SIG-M5 (cell line): Measurements from ENCODE around the gene CPNE7.

Experiments used
- DNase-seq: peaks from one replicate; lab custom pipeline; 2025; lab: John Stamatoyannopoulos, UW

Gene CPNE7

DNA sequence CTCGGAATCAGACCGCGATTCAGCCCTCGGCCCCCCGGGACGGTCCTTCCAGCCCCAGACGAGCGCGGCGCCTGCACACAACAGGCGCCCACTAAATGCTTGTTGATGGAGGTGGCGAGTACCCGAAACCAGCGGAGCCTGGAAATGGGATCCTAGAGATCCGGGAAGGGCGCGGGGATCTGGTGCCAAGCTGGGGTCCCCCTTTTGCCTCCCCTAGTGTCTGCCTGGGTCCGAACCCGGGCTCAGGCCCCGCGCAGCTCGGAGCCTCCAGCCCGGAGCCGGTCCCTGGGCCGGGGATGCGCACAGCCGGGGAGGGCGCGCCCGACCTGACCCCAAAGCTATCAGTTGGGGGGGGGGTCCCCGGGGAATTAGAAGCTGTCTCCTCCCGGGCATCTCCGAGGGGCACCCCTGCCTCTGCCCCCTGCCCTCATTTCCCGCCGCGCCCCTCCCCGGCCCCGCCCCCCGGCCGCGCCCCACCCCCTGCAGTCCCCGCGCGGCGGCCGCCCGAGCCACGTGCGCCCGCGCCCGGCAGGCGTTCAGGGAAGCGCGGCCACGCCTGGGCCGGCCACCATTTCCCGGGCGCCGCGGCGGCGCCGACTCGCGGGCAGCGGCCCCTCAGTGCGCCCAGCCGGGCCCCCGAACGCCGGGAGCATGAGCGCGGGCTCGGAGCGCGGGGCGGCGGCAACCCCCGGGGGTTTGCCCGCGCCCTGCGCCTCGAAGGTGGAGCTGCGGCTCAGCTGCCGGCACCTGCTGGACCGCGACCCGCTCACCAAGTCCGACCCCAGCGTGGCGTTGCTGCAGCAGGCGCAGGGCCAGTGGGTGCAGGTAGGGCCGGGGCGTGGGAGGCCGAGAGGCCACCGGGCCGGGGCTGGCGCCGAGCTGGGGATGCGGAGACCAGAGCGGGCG lies at the start of gene CPNE7:
TSS of gene CPNE7 (plus strand) at position 512 of the 906 bp plus-strand sequence. CDS start at position 652, 140 bp downstream.
- no peak for DNase-seq

DNA sequence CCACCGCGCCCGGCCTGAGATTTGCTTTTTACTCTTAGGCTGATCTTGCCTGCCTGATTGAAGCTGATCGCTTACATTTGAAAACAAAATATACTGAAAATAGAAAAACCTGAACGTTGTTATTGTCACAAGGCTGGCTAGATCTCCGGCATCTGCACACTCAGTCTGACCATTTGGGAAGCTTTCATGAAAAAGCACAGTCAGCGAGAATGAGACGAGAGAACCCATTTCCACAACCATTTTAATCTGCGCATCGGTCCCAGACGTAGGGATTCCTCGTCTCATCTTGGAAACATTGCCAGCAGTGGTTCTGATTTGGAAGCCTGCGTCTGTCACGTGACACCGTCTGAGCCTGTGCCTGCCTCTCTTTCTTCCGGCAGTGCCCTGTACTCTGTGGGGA lies 46.5 kb upstream of the CPNE7 start:
- no peak for DNase-seq

DNA sequence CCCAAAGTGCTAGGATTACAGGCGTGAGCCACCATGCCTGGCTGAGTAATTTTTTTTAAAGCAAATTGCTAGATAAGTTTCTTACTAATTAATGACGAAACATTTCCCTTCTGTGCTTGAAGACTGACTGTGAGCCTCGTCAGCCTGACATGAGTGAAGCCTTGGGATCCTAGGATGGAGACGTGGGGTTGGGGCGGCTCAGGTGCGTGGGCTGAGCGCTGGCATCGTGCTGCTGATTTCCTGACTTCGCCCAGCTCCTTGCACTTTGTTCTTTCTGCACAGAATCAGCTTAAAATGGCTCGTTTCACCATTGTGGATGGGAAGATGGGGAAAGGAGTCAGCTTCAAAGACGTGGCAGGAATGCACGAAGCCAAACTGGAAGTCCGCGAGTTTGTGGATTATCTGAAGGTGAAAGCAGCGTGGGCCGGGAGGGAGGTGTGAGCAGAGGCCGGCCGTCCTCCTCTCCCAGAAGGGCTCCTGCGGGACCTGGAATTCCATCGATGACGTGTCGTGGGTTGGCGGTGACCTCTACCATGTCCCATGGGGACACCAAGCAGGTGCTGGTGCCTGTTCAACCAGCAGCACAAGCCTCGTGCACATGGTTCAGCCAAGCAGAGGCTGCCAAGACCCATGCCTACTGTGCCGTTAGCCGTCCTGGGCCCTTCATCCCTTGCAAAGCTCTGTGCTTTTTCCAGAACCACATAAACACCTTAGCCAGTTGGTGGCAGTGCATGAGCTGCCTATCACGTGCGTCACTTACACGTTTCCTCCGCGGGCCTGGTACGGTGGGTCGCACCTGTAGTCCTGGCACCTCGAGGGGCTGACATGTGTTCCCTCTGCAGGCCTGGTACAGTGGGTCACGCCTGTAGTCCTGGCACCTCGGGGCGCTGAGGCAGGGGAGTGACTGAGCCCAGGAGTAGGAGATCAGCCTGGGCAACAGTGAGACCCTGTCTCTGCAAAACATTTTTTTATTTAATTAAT lies 44.9 kb upstream of the CPNE7 start:
- no peak for DNase-seq

DNA sequence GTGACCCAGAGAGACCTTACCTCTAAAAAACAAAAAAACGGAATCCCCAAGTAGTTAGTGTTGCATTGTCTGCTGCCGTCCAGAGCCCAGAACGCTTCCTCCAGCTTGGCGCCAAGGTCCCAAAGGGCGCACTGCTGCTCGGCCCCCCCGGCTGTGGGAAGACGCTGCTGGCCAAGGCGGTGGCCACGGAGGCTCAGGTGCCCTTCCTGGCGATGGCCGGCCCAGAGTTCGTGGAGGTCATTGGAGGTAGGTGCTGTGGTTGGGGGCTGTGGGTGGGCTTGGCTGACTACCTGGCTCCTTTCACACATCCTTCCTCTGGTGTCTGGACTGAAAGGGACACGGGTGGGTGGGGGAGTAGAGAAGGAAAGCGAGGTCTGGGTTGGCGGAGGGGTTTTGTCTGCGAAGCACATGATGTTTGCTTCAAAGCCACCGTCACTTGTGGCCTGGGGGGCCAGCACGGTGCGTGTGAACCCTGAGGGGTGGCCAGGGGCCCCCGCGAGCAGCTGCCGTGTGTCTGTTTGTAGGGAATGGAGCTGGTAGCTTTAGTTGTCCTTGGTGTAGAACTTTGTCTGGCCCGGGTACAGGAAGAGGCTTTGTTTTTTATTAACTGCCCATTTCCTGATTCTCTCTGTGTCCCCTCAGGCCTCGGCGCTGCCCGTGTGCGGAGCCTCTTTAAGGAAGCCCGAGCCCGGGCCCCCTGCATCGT lies 43.6 kb upstream of the CPNE7 start:
- no peak for DNase-seq

DNA sequence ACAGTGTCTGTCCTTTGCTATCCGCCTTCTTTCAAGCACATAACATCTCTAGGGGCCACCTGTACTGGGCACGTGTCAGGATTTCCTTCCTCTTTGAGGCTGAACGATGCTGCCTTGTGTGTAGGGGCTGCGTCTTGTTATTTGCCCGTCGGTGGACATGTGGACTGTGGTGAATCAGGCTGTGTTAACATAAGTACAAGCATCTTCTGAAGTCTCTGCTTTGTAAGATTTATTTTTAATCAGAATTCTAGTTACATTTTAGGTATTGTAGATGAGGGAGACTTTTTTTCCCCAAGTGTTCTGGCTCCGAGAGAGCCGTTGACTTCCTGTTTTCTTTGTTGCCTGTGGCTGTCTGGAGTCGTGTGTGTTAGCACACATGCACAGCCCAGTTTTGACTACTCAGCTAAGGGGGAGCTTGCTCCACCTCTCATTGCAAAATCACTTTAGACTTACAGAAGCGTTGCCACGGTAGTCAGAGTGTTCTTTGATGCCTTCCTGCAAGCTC lies 41.3 kb upstream of the CPNE7 start:
- peak; percentile 88 for DNase-seq

DNA sequence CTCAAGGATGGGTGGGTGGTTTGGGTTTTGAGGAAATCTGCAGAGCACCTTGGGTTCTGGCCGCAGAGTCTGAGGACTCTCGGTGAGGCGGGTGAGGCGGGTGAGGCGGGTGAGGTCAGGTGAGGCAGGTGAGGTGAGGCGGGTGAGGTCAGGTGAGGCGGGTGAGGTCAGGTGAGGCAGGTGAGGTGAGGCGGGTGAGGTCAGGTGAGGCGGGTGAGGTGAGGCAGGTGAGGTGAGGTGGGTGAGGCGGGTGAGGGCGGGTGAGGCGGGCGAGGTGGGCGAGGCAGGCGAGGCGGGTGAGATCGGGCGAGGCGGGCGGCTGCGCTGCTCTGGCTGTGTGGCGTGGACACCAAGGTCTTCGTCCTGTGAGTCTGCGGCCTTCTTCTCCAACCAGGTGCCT lies 39.2 kb upstream of the CPNE7 start:
- no peak for DNase-seq

DNA sequence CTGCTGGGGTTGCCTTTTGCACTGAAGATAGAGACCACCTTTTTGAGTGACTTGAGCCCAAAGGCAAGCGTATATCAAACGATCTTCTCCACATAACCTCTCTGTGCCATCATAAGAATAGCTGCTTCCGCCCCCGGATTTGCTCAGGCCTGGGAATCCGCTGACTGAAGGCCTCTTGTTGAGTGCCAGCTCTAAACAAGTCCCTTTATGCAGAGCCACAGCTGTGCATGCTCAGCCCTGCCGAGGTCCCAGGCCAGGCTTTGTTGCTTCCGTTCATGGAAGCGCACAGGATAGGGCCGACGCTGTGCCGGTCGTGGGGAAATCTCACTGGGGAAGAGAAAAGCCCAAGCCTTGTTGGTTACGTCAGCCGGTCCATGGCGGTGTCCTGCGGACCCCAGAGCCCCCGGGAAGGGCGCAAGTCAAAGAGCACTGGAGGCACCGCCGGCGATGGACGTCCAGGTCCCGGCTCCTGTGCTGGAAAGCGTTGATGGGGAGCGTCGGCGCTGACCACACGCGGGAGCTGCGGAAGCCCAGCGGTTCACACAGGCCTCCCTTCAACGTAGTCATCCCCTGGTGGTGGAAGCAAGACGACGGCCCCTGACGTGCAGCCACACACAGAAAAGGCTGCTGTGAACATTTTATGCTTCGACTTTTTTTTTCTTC lies 38.5 kb upstream of the CPNE7 start:
- DNase-seq: no peak

DNA sequence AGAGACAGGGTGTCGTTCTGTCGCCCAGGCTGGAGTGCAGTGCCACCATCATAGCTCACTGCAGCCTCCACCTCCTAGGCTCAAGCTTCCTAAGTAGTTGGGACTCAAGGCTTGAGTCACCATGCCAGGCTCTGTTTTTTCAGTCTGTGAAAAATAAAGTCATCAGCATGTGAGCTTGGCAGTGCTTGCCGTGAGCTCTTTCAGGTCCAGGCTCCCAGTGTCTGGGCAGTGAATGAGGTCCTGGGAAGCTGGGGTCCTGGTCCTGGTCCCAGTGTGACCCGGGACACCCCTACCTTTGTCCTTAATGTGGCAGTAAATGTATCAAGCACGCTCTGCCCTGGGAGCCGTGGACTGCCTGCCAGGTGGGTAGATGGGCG lies 38.0 kb upstream of the CPNE7 start:
- DNase-seq: no peak

DNA sequence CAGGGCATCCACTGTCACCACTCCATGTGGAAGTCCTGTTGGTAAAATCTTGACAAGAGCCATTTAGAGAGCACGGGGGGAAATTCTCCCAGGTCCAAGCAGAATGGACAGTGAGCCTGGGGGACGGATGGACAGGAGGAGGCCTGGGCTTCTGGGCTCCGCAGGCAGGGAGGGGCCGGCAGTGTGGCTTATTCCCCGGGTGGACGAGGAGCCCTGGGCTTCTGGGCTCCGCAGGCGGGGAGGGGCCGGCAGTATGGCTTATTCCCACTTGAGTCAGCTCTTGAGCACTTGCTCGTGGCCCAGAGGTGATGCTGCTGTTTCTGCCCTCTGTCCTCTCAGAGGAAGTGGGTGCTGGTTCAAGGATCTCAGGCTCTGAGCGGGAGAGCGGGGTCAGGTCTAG lies 37.3 kb upstream of the CPNE7 start:
- no peak for DNase-seq

DNA sequence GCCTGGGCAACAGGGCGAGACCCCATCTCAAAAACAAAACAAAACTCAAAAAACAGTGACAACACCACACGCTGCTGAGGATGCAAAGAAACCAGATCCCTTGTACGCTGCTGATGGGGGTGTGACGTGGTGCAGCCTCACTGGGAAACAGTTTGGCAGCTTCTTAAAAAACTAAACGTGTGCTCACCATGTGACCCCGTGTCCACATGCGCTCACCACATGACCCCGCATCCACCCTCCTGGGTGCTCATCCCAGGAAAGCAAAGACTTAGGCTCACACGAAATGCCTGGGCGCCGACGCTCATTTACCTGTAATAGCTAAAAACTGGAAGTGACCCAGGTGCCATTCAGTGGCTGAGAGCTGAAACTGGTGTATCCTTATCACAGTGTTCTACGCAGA lies 35.0 kb upstream of the CPNE7 start:
- DNase-seq: no peak

DNA sequence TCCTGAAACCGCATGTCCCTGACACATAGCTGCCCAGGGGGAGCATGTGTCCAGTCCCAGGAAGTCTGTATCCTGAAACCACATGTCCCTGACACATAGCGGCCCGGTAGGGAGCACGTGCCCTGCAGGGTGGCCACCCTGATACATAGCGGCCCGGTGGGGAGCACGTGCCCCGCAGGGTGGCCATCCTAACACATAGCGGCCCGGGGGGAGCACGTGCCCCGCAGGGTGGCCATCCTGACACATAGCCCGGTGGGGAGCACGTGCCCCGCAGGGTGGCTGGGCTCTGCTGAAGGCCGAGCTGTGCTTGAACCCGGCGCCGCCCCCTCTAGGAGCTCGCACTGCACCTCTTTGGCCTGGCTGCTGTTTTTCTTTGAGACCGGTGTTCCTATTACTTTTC lies 33.8 kb upstream of the CPNE7 start:
- DNase-seq: no peak

DNA sequence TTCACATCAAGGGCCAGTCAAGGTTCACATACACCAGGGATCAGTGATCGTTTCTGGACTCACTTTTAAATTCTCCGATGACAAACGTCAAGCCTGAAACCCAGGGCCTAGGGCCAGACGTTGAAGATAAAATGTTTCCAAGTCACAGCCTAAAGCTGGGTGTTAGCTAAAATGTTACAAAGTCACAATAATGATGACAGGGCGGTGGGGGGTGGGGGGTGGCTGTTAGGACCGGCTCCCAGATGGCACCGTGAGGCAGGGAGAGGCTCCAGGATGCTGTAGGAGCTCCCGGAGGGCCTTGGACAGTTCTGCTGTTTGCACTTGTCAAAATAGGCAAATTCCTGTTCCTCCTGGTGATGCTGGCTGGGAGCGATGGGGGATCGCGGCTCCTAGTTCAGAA lies 31.4 kb upstream of the CPNE7 start:
- no peak for DNase-seq

DNA sequence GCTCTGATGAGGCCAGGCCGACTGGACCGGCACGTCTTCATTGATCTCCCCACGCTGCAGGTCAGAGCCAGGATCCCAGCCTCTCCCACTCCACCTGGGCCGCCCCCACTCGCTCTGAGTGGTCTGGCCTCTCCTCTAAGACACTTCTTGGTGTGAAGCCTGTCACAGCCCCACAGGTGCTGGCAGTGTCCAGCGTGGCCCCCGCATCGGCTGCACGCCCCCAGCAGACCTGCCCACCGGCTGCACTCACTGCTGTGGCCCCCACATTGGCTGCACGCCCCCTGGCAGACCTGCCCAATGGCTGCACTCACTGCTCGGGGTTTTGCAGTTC lies 30.9 kb upstream of the CPNE7 start:
- DNase-seq: no peak

DNA sequence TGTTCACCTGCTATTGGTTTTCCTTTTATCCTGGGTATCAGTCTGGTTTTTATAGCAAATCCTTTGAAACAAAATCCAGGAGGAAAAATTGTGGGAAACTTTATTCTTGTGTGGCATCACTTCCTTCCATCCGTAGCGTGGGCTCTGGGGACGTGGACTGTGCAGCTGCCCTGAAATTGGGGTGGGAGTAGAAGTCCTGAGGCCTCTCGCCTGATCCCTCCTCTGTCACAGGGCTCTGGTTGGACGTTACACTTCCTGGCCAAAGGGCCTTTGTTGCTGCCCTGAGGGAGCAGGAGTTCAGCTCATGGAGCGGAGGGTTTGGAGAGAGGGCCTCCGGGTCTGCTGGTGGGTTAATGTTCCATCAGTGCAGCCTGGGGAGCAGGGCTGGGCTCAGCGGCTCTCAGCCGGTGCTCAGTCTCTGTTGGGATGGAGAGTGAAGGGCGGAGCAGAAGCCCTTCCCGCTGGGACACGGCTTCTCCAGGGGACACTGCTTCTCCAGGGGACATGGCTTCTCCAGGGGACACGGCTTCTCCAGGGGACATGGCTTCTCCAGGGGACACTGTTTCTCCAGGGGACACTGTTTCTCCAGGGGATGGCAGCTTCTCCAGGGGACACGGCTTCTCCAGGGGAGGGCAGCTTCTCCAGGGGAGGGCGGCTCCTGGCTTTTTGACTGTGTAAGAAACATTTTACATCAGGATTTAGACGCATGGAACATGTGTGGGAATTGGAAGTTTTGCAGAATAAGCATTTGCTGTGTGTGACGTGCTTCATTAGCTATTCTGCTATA lies 30.3 kb upstream of the CPNE7 start:
- no peak for DNase-seq

DNA sequence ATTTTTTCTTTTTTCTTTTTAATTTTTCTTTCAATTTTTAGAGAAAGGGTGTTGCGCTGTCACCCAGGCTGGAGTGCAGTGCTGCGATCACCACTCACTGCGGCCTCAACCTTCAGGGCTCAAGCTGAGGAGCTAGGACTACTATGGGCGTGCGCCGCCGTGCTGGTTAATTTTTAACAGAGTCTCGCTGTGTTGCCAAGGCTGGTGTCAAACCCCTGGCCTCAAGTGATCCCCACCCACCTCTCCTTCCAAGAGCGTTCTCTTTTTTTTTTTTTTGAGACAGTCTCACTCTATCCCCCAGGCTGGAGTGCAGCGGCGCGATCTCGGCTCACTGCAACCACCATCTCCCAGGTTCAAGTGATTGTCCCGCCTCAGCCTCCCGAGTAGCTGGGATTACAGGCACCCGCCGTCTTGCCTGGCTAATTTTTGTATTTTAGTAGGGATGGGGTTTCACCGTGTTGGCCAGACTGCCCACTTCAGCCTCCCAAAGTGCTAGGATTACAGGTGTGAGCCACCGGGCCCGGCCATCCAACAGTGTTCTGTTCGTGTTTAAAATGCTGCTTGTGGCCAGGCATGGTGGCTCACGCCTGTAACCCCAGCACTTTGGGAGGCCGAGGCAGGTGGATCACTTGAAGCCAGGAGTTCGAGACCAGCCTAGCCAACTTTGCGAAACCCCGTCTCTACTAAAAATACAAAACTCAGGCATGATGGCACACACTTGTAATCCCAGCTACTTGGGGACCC lies 29.6 kb upstream of the CPNE7 start:
- no peak for DNase-seq

DNA sequence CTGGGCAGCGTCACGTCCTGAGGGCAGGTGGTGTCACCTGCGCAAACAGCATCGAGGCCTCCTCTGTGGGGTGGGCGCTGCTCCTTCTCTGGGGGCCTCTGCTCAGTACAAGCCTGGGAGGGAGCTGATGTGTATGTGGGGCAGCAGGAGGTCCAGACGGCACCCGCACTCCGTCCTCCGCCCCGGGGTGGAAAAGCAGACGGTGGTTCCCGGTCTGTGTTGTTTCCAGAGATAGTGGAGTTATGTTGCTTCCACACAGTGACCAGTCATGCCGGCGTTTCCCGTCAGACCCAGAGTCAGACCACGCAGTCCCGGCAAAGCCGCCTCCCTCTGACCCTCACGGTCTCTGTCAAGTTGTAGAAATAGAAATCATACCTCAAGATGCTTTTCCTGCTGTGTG lies 28.8 kb upstream of the CPNE7 start:
- DNase-seq: no peak

DNA sequence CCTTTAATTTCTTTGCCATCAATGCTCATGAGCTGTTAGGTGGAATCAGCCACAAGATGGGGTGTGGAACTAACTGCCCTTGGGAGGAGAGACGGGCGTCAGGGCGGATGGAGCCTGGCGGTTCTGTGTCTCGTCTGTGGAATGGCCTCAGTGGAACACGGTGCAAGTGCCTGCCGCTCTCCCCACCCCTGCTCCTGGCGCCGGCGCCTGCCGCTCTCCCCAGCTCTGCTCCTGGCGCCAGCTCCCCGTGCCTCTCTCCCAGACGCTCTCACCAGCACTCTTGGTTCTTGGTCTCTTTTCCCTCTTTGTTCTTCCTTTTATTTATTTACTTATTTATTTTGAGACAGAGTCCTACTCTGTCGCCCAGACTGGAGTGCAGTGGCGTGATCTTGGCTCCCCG lies 28.3 kb upstream of the CPNE7 start:
- no peak for DNase-seq

DNA sequence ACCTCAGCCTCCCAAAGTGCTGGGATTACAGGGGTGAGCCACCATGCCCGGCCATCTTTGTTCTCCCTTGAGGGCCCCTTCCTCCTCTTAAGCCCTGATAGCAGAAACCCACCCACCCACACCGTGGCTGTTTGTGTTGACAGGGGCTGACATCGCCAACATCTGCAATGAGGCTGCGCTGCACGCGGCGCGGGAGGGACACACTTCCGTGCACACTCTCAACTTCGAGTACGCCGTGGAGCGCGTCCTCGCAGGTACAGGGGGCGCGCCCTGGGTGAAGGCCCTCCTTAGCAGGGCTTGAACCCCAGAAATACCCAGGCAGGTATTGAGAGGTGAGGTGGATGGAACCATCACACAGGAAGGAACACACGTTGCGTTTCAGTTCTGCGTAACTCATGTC lies 27.7 kb upstream of the CPNE7 start:
- no peak for DNase-seq

DNA sequence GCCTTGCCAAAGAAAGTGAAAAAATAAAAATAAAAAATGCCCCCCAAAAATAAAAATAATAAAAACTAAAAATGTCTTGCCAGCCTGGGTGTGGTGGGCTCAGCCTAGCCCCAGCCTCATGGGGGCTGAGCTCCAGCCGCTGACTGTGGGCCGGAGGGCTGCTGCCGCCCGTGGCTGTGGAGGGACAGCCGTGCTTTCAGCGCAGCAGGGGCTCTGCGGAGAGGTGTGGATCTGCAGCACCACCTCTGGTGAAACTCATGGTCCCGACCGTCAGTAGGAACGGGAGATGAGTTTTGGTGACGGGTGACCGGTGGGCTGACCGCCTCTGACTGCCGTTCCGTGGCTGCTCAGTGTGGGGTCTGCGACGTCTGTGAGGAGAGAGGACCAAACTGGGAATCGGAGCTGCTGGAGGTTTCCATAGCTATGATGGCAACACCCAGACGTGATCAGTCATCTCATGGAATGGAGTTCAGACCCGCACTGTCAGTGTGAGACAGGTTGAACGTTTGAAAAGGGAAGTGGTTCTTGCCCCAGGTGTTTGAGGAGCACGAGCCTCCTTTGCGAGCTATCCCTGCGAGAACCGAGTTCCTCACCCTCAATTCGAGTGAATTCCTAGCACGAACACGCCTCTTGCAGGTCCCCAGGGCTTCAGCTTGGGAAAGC lies 27.1 kb upstream of the CPNE7 start:
- no peak for DNase-seq
